Lung microvascular endothelial cell (primary cell): ENCODE measurements around the gene R3HDM4. TPM values are rescaled to one million over a fixed set of nuclear protein-coding genes. Genes with fewer than 3 reads are reported as not detected.
"Not testable (repeated sequence)": the region's sequence is repeated elsewhere in the genome, so short reads cannot be mapped to it uniquely, and the experiment has no call there.

Source experiments
- DNase-seq, 2 donors: peaks; one replicate each; pipeline versions ENCODE4 v3.0.0 to v3.0.0-alpha.2; 2010; ENCODE audit warnings: low read depth in 2 of 2
- total RNA-seq: library from RNA; depleted of rRNA; stranded (reverse); fragments of >200 nt; gene quantifications from 2 replicates; pipeline ENCODE4 v1.2.1, GENCODE V29; 2014

The R3HDM4 gene
- total RNA-seq, 1 donor from 2014 or later: 28.8 TPM

- peak; percentile 51 to 54 for DNase-seq
These were observed 51.1 kb downstream of the R3HDM4 start for GRCh38 chr19:861756-862580.

DNA sequence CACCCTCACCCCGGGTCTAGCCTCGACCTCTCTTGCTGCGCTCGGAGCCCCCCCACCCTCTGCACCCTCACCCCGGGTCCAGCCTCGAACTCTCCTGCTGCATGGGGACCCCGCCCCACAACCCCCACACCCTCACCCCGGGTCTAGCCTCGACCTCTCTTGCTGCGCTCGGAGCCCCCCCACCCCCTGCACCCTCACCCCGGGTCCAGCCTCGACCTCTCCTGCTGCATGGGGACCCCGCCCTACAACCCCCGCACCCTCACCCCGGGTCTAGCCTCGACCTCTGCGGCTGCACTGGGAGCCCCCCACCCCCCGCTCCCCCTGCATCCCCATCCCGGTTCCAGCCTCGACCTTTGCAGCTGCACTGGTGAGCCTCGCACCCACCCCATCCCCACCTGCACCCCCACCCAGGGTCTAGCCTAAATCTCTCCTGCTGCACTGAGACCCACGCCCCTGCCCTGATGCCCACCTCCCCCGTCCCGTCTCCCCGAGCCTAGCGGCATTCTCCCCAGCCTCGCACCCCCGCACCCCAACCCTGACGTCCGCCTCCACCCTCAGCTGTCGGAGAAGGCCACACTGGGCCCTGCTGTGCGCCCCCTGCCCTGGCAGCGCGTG lies 51.8 kb downstream of the R3HDM4 start:
- DNase-seq: no peak

DNA sequence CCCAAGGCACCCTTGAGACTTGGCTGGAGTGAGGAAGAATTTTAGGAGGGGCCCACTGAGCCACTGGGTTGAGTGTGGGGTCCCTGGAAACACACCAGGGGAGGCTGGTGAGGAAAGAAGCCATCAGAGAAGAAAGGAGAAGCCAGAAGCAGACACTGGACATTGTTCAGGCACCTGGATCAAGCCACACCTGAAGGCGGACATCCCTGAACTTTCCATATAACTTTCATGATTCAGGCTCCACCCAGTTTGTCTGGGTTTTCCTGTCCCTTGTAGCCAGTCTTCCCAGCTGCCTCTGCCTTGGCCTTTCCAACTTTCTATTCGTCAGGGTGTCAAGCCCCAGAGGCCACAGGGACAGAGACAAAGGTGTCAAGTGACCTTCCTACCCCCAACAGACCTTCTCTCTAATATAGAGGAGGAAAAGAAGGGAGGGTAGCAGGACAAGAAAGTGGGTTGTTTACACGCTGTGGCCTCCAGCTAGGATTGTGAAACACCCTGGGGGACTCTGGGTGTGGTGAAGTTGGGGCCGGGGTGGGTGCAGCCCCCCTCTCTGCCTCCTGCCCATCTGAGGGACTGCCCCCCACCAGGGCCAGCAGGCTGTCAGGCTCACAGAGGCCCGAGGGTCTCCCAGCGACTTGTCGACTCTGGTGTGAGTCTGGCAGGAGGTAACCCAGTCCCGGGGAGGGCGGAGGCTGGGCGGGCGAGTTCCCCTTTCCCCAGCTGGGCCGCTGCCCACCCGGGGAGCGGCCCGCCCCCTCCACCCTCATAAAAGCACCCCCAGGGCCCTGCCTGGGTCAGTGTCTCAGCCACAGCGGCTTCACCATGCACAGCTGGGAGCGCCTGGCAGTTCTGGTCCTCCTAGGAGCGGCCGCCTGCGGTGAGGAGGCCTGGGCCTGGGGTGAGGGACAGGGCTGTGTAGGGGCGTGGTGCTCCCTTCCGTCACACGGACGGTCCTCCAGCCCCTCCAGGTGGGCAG lies 53.9 kb downstream of the R3HDM4 start, which contains the start of gene CFD:
Gene CFD, plus strand, starts transcription at position 797 of the 976 bp plus-strand sequence. Its CDS starts 26 bp downstream, at position 823.
- no peak for DNase-seq

DNA sequence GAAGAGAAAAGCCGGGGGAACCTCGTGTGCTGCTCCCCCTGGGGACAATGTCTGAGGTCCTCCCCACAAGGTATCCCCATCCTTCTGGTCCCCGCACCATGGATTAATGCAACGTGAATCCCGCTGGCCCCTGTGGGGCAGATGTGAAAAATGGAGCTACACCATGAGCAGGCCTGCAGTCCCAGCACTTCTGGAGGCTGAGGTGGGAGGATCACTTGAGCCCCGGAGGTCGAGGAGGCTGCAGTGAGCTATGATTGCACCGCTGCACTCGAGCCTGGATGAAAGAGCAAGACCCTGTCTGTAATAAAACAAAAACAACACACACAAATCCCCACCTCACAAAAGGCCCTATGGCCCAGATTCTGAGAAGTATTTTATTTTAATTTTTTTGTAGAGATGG lies 54.7 kb downstream of the R3HDM4 start:
- no peak for DNase-seq

- DNase-seq: no peak
These were observed 57.4 kb downstream of the R3HDM4 start for GRCh38 chr19:855566-856120.

DNA sequence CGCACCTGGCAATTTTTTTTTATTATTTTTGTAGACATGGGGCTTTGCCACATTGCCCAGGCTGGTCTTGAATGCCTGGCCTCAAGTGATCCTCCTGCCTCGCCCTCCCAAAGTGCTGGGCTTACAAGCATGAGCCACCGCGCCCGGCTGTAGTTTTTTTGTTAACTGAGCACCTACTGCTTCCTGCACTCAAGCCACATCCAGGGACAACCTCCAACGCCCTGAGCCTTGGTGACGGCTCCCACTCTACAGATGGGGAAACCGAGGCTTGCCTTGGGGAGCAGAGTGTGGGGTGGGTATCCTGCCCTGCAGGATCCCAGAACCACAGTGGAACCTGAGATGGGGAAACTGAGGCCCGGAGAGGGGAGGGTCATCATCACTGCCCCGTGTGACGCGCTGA lies 57.9 kb downstream of the R3HDM4 start:
- no peak for DNase-seq

DNA sequence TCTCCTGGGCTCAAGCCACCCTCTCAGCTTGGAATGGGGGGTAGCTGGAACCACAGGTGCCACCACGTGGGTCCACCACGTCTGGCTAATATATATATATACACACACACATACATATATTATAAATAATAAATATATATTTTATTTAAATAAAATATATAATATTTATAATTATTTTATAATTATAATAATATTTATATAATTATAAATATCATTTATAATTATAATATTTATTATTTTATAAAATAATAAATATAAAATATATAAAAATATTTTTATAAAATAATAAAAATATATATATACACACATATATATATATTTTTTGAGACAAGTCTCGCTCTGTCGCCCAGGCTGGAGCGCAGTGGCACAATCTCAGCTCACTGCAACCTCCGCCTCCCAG lies 58.5 kb downstream of the R3HDM4 start:
- no peak for DNase-seq

DNA sequence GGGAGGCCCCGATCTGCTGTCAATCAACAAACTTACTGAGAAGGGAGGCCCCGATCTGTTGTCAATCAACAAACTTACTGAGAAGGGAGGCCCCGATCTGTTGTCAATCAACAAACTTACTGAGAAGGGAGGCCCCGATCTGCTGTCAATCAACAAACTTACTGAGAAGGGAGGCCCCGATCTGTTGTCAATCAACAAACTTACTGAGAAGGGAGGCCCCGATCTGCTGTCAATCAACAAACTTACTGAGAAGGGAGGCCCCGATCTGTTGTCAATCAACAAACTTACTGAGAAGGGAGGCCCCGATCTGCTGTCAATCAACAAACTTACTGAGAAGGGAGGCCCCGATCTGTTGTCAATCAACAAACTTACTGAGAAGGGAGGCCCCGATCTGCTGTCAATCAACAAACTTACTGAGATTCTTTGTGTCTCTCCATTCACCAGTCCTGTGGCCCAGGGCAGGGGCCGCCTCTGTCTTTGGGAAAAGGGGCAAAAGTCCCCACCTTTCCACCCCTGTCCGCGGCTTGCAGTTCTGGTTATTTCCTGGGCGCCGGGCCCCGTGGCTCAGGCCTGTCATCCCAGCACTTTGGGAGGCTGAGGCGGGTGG lies 59.3 kb downstream of the R3HDM4 start:
- not testable (repeated sequence) for DNase-seq

DNA sequence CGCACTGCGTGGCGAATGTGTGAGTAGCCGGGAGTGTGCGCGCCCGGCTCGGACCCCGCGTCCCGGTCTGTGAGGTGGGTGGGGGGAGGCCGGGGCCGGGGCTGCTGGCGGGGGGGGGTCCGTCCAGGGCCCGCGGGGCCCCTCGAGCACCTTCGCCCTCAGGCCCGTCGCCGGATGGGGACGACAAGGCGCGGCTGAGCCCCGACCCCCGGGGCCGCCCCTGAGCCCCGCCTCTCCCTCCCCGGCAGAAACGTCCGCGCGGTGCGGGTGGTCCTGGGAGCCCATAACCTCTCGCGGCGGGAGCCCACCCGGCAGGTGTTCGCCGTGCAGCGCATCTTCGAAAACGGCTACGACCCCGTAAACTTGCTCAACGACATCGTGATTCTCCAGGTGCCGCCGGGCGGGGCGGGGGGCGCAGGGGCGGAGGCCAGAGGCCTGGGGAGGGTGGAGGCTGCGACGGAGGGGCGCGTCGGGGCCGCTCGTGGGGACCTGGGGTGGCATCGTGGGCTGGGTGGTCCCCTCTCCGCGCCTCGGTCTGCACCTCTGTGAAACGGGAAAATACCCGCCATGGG lies 59.9 kb downstream of the R3HDM4 start:
- DNase-seq: no peak

- DNase-seq: no peak
These were observed 60.6 kb downstream of the R3HDM4 start, which contains the start of gene ELANE for GRCh38 chr19:852136-853013. TSS of gene ELANE (plus strand) at chr19:852303. CDS start at chr19:852329, 26 bp downstream.

- no peak for DNase-seq
These were observed 62.1 kb downstream of the R3HDM4 start for GRCh38 chr19:850979-851335.

- DNase-seq: no peak
These were observed 62.6 kb downstream of the R3HDM4 start for GRCh38 chr19:850221-850978.

DNA sequence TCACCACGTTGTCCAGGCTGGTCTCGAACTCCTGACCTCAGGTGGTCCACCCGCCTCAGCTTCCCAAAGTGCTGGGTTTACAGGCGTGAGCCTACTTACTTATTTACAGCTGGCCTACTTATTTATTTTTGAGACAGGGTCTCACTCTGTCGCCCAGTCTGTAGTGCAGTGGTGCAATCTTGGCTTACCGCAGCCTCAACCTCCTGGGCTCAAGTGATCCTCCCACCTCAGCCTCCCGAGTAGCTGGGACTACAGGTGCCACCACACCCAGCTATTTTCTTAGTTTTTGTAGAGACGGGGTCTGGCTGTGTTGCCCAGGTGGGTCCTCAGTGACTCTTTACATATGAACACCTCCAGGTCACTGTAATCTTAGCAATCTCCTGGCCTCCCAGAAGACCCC lies 63.8 kb downstream of the R3HDM4 start:
- DNase-seq: not testable (repeated sequence)

GRCh38 chr19:848386-848921 lies 64.6 kb downstream of the R3HDM4 start:
- no peak for DNase-seq
